Measurements from ENCODE around the gene SMYD3. TPM values are rescaled to one million over a fixed set of nuclear protein-coding genes. Genes with fewer than 3 reads are reported as not detected.

SMYD3 gene
- polyA plus RNA-seq, 2 of the 4 experiments (the other 2 are of a cell fraction): 18.2 to 35.2 TPM

- no peak for FAIRE-seq
Measured at GRCh38 chr1:245702346-245702745, 804.7 kb downstream of the SMYD3 start.

GRCh38 chr1:245701631-245702030, 805.4 kb downstream of the SMYD3 start:
- 15% methylated on average over 7 of the region's 7 CpGs for WGBS (ENCODE audit: missing lambda C conversion rate)
- Histone ChIP-seq H3K4me2 (no peak overlapping the region), H3K9me3 (no peaks in the 10 kb centered on the region), H3K4me1 (no peaks in the 10 kb centered on the region), H3K27ac (no peak overlapping the region), H3K4me3 (no peak overlapping the region)
- no peak for ATAC-seq
- FAIRE-seq: no peak
- no peak for DNase-seq (ENCODE audit: low read depth in 1 of 2, low spot score in 1 of 2)
- ChIA-PET CTCF (no interaction called here), POLR2A (no interaction called here)
- TF ChIP-seq CHD2 (IDR thresholded peaks at IDR 0.05; ENCODE audit: low read length, partially characterized antibody) (no peak), TP53 (CRISPR knock-in tag; IDR thresholded peaks at IDR 0.05) (no peak), SREBF2 (IDR thresholded peaks at IDR 0.05) (no peak), FOXS1 (CRISPR knock-in tag; IDR thresholded peaks at IDR 0.05) (no peak), HOXA7 (CRISPR knock-in tag; IDR thresholded peaks at IDR 0.05) (no peak), HEYL (CRISPR knock-in tag; IDR thresholded peaks at IDR 0.05) (no peak), ZC3H11A (IDR thresholded peaks at IDR 0.05) (no peak)
- TF ChIP-seq, protein P1, sequence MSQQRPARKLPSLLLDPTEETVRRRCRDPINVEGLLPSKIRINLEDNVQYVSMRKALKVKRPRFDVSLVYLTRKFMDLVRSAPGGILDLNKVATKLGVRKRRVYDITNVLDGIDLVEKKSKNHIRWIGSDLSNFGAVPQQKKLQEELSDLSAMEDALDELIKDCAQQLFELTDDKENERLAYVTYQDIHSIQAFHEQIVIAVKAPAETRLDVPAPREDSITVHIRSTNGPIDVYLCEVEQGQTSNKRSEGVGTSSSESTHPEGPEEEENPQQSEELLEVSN (IDR thresholded peaks at IDR 0.05; ENCODE audit: borderline replicate concordance, low read depth): no peak
- TF ChIP-seq, protein P2, sequence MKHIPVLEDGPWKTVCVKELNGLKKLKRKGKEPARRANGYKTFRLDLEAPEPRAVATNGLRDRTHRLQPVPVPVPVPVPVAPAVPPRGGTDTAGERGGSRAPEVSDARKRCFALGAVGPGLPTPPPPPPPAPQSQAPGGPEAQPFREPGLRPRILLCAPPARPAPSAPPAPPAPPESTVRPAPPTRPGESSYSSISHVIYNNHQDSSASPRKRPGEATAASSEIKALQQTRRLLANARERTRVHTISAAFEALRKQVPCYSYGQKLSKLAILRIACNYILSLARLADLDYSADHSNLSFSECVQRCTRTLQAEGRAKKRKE (CRISPR knock-in tag; IDR thresholded peaks at IDR 0.05; ENCODE audit: low read depth): no peak

More at GRCh38 chr1:245702346-245702745, 804.7 kb downstream of the SMYD3 start:
- DNase-seq (ENCODE audit: low read depth in 1 of 2, low spot score in 1 of 2) (no peak), ATAC-seq (no peak)
- Histone ChIP-seq H3K9me3 (no peaks in the 10 kb centered on the region), H3K4me2 (no peak overlapping the region), H3K4me3 (no peak overlapping the region), H3K27ac (no peak overlapping the region), H3K4me1 (no peaks in the 10 kb centered on the region)
- ChIA-PET CTCF (no interaction called here), POLR2A (no interaction called here)
- TF ChIP-seq BHLHE40 (IDR thresholded peaks at IDR 0.05; ENCODE audit: low read depth, low read length) (no peak), HOXB5 (CRISPR knock-in tag; IDR thresholded peaks at IDR 0.05) (no peak), POLR2A (IDR thresholded peaks at IDR 0.05; ENCODE audit: low read length) (no peak), PBX3 (IDR thresholded peaks at IDR 0.05) (no peak), KDM1A (IDR thresholded peaks at IDR 0.05; ENCODE audit: low read depth) (no peak), CHD4 (IDR thresholded peaks at IDR 0.05; ENCODE audit: borderline replicate concordance) (no peak), SMC3 (IDR thresholded peaks at IDR 0.05) (no peak), HDAC2 (IDR thresholded peaks at IDR 0.05) (no peak), PHF8 (IDR thresholded peaks at IDR 0.05; ENCODE audit: borderline replicate concordance, low read depth) (no peak), ESRRA (IDR thresholded peaks at IDR 0.05; ENCODE audit: borderline replicate concordance, low read length) (no peak), USF2 (IDR thresholded peaks at IDR 0.05) (no peak), ZSCAN20 (CRISPR knock-in tag; IDR thresholded peaks at IDR 0.05) (no peak), RNF2 (IDR thresholded peaks at IDR 0.05; ENCODE audit: borderline replicate concordance, low read depth) (no peak), RAD21 (conservative IDR thresholded peaks at IDR 0.05 in 1 of 2, IDR thresholded peaks at IDR 0.05 in 1 of 2) (no peak), JUN (IDR thresholded peaks at IDR 0.05) (no peak), JUNB (IDR thresholded peaks at IDR 0.05) (no peak), FOXS1 (CRISPR knock-in tag; IDR thresholded peaks at IDR 0.05) (no peak)
- TF ChIP-seq, protein P2 (CRISPR knock-in tag; IDR thresholded peaks at IDR 0.05; ENCODE audit: low read depth): no peak
- TF ChIP-seq, protein P1 (IDR thresholded peaks at IDR 0.05; ENCODE audit: borderline replicate concordance, low read depth): no peak
- WGBS (ENCODE audit: missing lambda C conversion rate): 70% methylated on average over 13 of the region's 13 CpGs
